Measurements from ENCODE around the gene COL9A3.

GRCh38 chr20:62831854-62832211 is 15.0 kb downstream of the COL9A3 start:
- TF ChIP-seq NPAS2 (CRISPR knock-in tag; IDR thresholded peaks at IDR 0.05; ENCODE audit: borderline replicate concordance) (no peak), POLR2A (IDR thresholded peaks at IDR 0.05; ENCODE audit: low read length) (no peak), REST (IDR thresholded peaks at IDR 0.05) (no peak), JUNB (IDR thresholded peaks at IDR 0.05) (no peak), MAX (IDR thresholded peaks at IDR 0.05) (no peak), CHD4 (IDR thresholded peaks at IDR 0.05; ENCODE audit: borderline replicate concordance) (no peak), CTCF (IDR thresholded peaks at IDR 0.05) (no peak), MYC (IDR thresholded peaks at IDR 0.05; ENCODE audit: borderline replicate concordance, low read length) (no peak), CEBPB (IDR thresholded peaks at IDR 0.05) (no peak)

Measured in A549 (cell line).